DND-41 (cell line): ENCODE measurements around the gene VSTM5.

Source experiments
- ATAC-seq: fragments of 200-7000 bp; cut with Tn5 transposase; 3 replicates; pipeline ENCODE4 v1.9.1; 2021; ENCODE audit warnings: low read depth; ENCODE audit not compliant: insufficient read depth
- DNase-seq: peaks from one replicate; pipeline ENCODE4 v3.0.0-alpha.2; 2020
- H2AFZ ChIP-seq: 2 replicates; pipeline ENCODE4 v1.6.0; 2012; ENCODE audit warnings: low read depth, low read length
- H3K27ac ChIP-seq: 2 replicates; pipeline ENCODE4 v1.5.1; 2012; ENCODE audit warnings: low read length, inconsistent platforms
- H3K27me3 ChIP-seq: fragments of 200-600 bp; sonication (generic); 2 replicates; pipeline ENCODE4 v1.6.0; 2012; ENCODE audit warnings: low read length, mild to moderate bottlenecking, inconsistent platforms; ENCODE audit not compliant: insufficient read depth, poor library complexity
- H3K36me3 ChIP-seq: 2 replicates; pipeline ENCODE4 v1.5.1; 2012; ENCODE audit warnings: low read length, inconsistent platforms; ENCODE audit not compliant: insufficient read depth
- H3K4me1 ChIP-seq: 2 replicates; pipeline ENCODE4 v1.5.1; 2012; ENCODE audit warnings: mild to moderate bottlenecking, low read length; ENCODE audit not compliant: insufficient read depth
- H3K4me2 ChIP-seq: 2 replicates; pipeline ENCODE4 v1.6.0; 2012; ENCODE audit warnings: mild to moderate bottlenecking, moderate library complexity, low read length, inconsistent platforms; ENCODE audit not compliant: insufficient read depth
- H3K4me3 ChIP-seq, 2 experiments: fragments of 200-600 bp in 1 of 2; shearing (Covaris generic) in 1 of 2; 2 replicates each; pipeline ENCODE4 v1.5.1; 2012 to 2016; ENCODE audit warnings: inconsistent platforms in 2 of 2, low read length in 2 of 2, mild to moderate bottlenecking in 2 of 2, low read depth in 1 of 2, moderate library complexity in 1 of 2
- H3K79me2 ChIP-seq: 2 replicates; pipeline ENCODE4 v1.6.0; 2012; ENCODE audit warnings: low read length, inconsistent platforms; ENCODE audit not compliant: insufficient read depth
- H3K9ac ChIP-seq: 2 replicates; pipeline ENCODE4 v1.6.0; 2012; ENCODE audit warnings: low read depth, mild to moderate bottlenecking, inconsistent platforms, low read length, moderate library complexity
- H3K9me3 ChIP-seq: 2 replicates; pipeline ENCODE4 v1.5.1; 2012; ENCODE audit warnings: low read length, moderate library complexity, mild to moderate bottlenecking, inconsistent platforms; ENCODE audit not compliant: insufficient read depth, severe bottlenecking
- H4K20me1 ChIP-seq: 2 replicates; pipeline ENCODE4 v1.6.0; 2012; ENCODE audit warnings: low read length; ENCODE audit not compliant: insufficient read depth
- EZH2 ChIP-seq: IDR thresholded peaks from 3 replicates; pipeline ENCODE4 v1.6.1; 2012; ENCODE audit warnings: borderline replicate concordance, low read depth, mild to moderate bottlenecking, moderate library complexity, low read length, inconsistent platforms; ENCODE audit not compliant: severe bottlenecking
- TF ChIP-seq, protein P1 (sequence below): IDR thresholded peaks from 2 replicates; pipeline ENCODE4 v1.5.1; 2012; ENCODE audit warnings: borderline replicate concordance, low read length, moderate library complexity, mild to moderate bottlenecking; ENCODE audit not compliant: poor library complexity, severe bottlenecking; ENCODE audit errors: extremely low read depth

VSTM5 gene, protein sequence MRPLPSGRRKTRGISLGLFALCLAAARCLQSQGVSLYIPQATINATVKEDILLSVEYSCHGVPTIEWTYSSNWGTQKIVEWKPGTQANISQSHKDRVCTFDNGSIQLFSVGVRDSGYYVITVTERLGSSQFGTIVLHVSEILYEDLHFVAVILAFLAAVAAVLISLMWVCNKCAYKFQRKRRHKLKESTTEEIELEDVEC

DNA sequence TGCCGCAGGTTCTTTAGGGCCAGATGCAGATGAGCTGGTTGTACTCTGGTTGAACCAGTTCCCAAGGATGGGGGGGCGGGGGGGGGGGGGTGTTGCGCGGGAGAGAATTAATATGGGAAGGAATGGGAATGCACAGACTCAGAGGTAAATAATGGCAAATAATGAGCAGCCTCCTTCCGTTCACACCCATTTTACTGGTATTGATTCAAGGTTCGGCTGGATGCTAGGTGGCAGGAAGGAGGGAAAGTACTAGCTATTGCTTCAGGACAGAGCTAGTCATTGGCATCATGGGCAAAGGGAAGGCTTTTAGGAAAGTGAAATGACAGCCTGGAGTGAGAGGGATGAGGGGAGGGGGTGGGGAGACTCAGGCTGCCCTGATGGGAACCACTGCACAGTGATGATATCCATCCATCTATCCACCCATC is at the start of gene VSTM5:
VSTM5 (minus strand) TSS at position 25 of the 425 bp plus-strand sequence. CDS start 116 bp downstream, outside the sequence.
- Histone ChIP-seq H3K9me3 (no peaks in the 10 kb centered on the region), H3K4me2 (no peak within 1 kb of the TSS), H2AFZ (no peak within 1 kb of the TSS), H4K20me1 (no peaks in the 10 kb centered on the region), H3K27ac (no peak within 1 kb of the TSS), H3K27me3 (no peaks in the 10 kb centered on the region), H3K79me2 (no peaks in the 10 kb centered on the region), H3K4me1 (no peaks in the 10 kb centered on the region), H3K36me3 (no peaks in the 10 kb centered on the region), H3K4me3 (no peak within 1 kb of the TSS), H3K9ac (no peak within 1 kb of the TSS)
- ATAC-seq (no peak), DNase-seq (no peak)
- TF ChIP-seq EZH2, result no peak
- TF ChIP-seq, protein P1, sequence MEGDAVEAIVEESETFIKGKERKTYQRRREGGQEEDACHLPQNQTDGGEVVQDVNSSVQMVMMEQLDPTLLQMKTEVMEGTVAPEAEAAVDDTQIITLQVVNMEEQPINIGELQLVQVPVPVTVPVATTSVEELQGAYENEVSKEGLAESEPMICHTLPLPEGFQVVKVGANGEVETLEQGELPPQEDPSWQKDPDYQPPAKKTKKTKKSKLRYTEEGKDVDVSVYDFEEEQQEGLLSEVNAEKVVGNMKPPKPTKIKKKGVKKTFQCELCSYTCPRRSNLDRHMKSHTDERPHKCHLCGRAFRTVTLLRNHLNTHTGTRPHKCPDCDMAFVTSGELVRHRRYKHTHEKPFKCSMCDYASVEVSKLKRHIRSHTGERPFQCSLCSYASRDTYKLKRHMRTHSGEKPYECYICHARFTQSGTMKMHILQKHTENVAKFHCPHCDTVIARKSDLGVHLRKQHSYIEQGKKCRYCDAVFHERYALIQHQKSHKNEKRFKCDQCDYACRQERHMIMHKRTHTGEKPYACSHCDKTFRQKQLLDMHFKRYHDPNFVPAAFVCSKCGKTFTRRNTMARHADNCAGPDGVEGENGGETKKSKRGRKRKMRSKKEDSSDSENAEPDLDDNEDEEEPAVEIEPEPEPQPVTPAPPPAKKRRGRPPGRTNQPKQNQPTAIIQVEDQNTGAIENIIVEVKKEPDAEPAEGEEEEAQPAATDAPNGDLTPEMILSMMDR, result no peak

DNA sequence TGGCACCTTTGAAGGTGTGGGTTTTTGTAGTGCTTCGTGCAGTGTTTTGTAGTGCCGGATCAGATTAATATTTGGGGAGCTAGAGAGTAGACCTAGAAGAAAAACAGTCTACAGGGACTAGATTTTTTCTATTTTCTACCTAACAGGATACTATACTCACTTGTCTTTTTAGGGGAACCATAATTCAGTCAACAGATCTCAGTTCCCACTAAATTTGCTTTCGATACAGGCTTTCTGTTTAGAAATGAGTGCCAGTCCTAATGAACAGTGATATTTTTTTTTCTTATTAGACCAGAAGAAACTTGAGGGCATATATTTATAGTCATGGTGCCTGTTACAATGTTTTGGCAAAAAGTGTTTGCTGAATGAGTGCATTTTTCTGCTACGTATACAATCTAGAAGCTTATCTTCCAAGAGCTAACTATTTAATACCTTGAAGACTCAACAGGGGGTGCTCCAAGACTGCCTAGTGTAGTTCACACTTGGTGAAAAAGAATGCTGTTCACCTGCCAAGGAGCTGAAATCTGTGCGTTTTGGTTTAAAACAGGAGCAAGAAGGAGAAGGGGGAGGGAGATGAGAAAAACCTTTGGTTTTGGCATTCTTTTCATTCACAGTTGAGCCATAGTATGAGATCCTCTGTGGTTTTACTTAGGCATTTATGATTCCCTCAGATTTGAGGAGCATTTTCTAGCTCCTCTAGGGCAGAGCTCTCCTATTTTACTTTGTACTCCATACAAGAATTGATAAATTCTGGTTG is 44.9 kb upstream of the VSTM5 start:
- Histone ChIP-seq H3K79me2 (no peaks in the 10 kb centered on the region), H2AFZ (no peak overlapping the region), H3K36me3 (no peaks in the 10 kb centered on the region), H3K4me3 (no peak overlapping the region), H4K20me1 (no peaks in the 10 kb centered on the region), H3K9me3 (no peaks in the 10 kb centered on the region), H3K9ac (no peak overlapping the region), H3K27ac (no peak overlapping the region), H3K4me1 (no peaks in the 10 kb centered on the region), H3K4me2 (no peak overlapping the region), H3K27me3 (peaks cover 2% of the 10 kb centered on the region)
- DNase-seq, result peak; percentile 5
- TF ChIP-seq, protein P1, result peak; percentile 57
- no peak for TF ChIP-seq EZH2
- ATAC-seq, result peak; percentile 65; the same call in 2 of the 3 replicates

DNA sequence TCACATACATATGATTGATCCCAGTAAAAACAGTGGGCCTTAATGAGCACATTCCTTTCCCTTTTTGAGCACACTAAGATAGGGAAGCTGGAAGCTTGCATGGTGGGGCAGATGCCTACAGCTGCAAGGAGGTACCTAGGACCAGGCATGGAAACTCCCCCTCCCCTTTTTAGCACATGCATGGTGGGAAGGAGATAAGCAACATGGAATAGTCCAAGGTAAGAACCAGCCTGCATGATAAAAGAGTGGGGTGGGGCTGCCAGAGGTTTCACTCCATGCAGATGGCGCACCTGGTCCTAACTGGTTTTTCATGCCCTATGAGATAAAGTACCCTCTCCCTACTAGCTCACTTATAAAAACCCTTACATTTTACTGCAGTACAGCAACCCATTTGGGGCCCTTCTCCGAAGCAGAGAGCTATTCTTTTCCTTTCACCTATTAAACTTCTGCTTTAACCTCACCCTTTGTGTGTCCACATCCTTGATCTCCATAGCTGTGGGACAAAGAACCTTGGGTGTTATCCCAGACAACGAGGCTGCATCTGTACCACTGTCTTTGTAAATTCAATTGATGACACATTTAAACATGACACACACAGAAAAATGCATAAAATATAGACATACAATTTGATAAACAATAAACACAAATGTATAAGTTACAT is 40.1 kb upstream of the VSTM5 start:
- Histone ChIP-seq H3K27ac (no peak overlapping the region), H2AFZ (no peak overlapping the region), H3K79me2 (no peaks in the 10 kb centered on the region), H4K20me1 (no peaks in the 10 kb centered on the region), H3K9me3 (no peaks in the 10 kb centered on the region), H3K9ac (no peak overlapping the region), H3K4me3 (no peak overlapping the region), H3K4me2 (no peak overlapping the region), H3K36me3 (no peaks in the 10 kb centered on the region), H3K27me3 (peaks cover 2% of the 10 kb centered on the region), H3K4me1 (no peaks in the 10 kb centered on the region)
- ATAC-seq, result no peak
- no peak for DNase-seq
- TF ChIP-seq, protein P1, result no peak
- no peak for TF ChIP-seq EZH2
